PC-3 (cell line): Measurements from ENCODE around the gene FURIN.

Source experiments
- EZH2 ChIP-seq: fragments of 300-600 bp; sonication (generic); IDR thresholded peaks from one replicate; pipeline ENCODE4 v1.6.1; 2017; ENCODE audit warnings: antibody characterized with exemption, mild to moderate bottlenecking, low read length; ENCODE audit not compliant: unreplicated experiment
- EZH2phosphoT487 ChIP-seq: fragments of 300-600 bp; sonication (generic); IDR thresholded peaks from 2 replicates; pipeline ENCODE4 v1.6.1; 2018; ENCODE audit warnings: mild to moderate bottlenecking, antibody characterized with exemption, low read length, borderline replicate concordance
- TF ChIP-seq, protein P1 (sequence below): fragments of 300-600 bp; sonication (generic); conservative IDR thresholded peaks from 2 replicates; pipeline ENCODE4 v1.5.1; 2017; ENCODE audit warnings: antibody characterized with exemption, low read depth, mild to moderate bottlenecking, low read length

- TF ChIP-seq, protein P1, sequence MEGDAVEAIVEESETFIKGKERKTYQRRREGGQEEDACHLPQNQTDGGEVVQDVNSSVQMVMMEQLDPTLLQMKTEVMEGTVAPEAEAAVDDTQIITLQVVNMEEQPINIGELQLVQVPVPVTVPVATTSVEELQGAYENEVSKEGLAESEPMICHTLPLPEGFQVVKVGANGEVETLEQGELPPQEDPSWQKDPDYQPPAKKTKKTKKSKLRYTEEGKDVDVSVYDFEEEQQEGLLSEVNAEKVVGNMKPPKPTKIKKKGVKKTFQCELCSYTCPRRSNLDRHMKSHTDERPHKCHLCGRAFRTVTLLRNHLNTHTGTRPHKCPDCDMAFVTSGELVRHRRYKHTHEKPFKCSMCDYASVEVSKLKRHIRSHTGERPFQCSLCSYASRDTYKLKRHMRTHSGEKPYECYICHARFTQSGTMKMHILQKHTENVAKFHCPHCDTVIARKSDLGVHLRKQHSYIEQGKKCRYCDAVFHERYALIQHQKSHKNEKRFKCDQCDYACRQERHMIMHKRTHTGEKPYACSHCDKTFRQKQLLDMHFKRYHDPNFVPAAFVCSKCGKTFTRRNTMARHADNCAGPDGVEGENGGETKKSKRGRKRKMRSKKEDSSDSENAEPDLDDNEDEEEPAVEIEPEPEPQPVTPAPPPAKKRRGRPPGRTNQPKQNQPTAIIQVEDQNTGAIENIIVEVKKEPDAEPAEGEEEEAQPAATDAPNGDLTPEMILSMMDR, result peak; percentile 51; the same call in 1 of the 2 replicates
- TF ChIP-seq EZH2phosphoT487 (no peak), EZH2 (no peak)
Measured at GRCh38 chr15:90893175-90894090, 25.0 kb downstream of the FURIN start.
